ENCODE measurements around the gene ROS1. TPM values are rescaled to one million over a fixed set of nuclear protein-coding genes. Genes with fewer than 3 reads are reported as not detected.
"Not testable (repeated sequence)": the region's sequence is repeated elsewhere in the genome, so short reads cannot be mapped to it uniquely, and the experiment has no call there.

Gene ROS1
- total RNA-seq, 4 donors from 2014 or later: 0.18 to 0.94 (median 0.47) TPM; not detected in 1

DNA sequence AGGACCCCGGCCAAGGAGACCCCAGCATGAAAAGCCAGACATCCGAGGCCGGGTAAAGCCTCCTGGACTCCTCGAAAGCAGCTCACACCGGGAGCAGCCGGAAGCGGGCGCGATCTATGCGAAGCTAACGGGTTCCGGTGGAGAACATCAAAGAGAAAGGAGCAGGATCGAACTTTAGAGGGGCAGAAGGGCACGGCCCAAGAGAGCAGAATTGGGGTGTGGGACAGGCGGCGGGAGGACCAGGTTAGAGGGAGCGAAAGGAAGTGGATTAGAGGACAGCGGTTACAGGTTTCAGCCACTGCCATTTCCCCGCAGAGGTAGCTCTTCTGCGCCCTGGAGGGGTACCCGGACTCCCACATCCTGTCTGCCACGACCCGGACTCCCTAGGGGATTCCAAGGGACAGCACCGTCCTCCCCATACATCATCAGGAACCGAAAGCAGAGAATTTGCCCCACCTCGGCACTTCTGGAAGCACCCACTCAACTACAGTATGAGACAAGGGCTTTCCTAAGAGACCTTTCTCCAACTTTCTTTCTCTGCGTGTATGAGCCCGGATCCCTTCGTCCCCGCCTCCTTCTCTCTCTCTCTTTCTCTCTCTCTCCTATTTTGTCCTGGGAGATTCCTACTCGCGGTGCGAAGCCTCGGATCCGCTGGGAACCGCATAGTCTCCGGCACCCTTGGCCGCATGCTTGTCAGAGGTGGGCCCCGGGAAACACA is 160.9 kb downstream of the ROS1 start:
- peaks cover 0 to 24% (median 3%) of the 10 kb centered on the region in 4 donors for H3K4me1 ChIP-seq
- H3K27ac ChIP-seq: no peak overlapping the region
- H3K9me3 ChIP-seq: no peaks in the 10 kb centered on the region
- no peaks in the 10 kb centered on the region for H3K36me3 ChIP-seq
- peak overlapping the region in 3 of 4 donors; percentile 10 to 38 (median 33) for H3K4me3 ChIP-seq
- H3K27me3 ChIP-seq: peaks cover 0 to 58% of the 10 kb centered on the region in 2 donors
- no peak for DNase-seq
- TF ChIP-seq, protein P1, sequence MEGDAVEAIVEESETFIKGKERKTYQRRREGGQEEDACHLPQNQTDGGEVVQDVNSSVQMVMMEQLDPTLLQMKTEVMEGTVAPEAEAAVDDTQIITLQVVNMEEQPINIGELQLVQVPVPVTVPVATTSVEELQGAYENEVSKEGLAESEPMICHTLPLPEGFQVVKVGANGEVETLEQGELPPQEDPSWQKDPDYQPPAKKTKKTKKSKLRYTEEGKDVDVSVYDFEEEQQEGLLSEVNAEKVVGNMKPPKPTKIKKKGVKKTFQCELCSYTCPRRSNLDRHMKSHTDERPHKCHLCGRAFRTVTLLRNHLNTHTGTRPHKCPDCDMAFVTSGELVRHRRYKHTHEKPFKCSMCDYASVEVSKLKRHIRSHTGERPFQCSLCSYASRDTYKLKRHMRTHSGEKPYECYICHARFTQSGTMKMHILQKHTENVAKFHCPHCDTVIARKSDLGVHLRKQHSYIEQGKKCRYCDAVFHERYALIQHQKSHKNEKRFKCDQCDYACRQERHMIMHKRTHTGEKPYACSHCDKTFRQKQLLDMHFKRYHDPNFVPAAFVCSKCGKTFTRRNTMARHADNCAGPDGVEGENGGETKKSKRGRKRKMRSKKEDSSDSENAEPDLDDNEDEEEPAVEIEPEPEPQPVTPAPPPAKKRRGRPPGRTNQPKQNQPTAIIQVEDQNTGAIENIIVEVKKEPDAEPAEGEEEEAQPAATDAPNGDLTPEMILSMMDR (IDR thresholded peaks at IDR 0.05): no peak
- no peak for TF ChIP-seq POLR2A (IDR thresholded peaks at IDR 0.05)

DNA sequence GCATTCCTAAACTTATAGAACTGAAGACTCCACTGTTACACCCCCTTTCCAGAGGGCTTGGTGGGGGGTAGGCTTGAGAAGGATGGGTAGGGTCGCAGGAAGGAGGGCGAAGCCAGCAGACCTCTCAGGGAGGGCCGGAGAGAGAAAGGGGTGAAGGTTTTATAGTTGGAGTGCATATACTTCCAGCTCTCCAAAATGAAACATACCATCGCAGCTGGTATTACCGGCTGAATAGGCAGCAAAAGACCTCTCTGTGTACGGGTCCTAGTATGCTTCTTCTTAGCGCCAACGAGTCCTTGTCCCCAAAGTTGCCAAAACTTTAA is 161.4 kb downstream of the ROS1 start:
- H3K36me3 ChIP-seq: no peaks in the 10 kb centered on the region
- H3K27me3 ChIP-seq: peaks cover 0 to 52% of the 10 kb centered on the region in 2 donors
- no peak for TF ChIP-seq POLR2A (IDR thresholded peaks at IDR 0.05)
- TF ChIP-seq, protein P1 (IDR thresholded peaks at IDR 0.05): no peak
- H3K9me3 ChIP-seq: no peaks in the 10 kb centered on the region
- DNase-seq: no peak
- peaks cover 0 to 23% (median 3%) of the 10 kb centered on the region in 4 donors for H3K4me1 ChIP-seq
- peak overlapping the region in 2 of 4 donors; percentile 33 to 38 for H3K4me3 ChIP-seq
- H3K27ac ChIP-seq: no peak overlapping the region

DNA sequence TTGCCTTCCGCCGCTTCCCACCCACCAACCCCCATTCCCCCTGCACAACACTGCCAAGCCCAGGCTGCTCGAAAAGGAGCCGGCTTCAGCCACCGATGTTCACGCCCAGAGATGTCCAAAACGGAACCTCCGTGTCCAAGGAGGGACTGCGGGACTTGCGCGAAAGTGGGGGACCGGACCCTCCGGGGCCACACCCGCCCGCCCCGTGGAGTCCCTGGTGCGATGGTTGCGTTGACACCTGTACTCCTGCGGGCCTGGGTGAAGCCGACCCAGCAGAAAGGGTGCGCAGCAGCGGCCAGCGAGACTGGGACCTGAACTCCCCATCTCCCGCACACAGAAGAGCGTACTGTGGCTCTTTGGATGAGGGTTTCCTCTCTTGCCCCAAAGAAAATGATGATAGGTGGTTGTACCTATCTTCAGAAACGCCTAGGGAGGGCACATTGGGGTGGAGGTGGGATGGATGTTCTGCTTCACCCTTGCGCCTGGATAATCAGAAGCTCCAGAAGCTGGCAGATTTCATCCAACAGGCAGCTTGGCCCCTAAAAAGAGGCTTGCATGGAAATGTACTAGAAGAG is 162.3 kb downstream of the ROS1 start:
- no peak overlapping the region for H3K4me3 ChIP-seq
- TF ChIP-seq, protein P1 (IDR thresholded peaks at IDR 0.05): no peak
- no peak for TF ChIP-seq POLR2A (IDR thresholded peaks at IDR 0.05)
- peaks cover 0 to 23% (median 3%) of the 10 kb centered on the region in 4 donors for H3K4me1 ChIP-seq
- peaks cover 0 to 44% of the 10 kb centered on the region in 2 donors for H3K27me3 ChIP-seq
- H3K9me3 ChIP-seq: no peaks in the 10 kb centered on the region
- no peaks in the 10 kb centered on the region for H3K36me3 ChIP-seq
- DNase-seq: no peak
- no peak overlapping the region for H3K27ac ChIP-seq

DNA sequence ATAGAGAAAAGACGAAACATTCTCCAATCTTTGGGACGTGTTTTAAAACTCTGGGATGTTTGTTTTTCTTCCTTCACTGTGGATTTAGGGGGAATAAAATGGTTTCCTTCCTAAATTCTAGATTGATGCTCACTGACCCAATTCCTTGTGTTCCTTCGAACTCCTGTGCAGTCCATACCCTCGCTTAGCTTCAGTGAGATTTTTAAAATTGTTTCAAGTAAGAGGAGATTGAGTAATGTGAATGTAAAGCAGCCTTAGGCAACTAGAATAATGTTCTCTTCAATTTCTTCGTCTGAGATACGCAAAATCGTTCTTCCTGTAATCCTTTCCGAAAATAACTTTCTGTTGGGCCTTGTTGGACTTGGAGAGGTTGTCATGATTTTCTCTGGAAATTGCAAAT is 162.9 kb downstream of the ROS1 start:
- H3K4me1 ChIP-seq: peaks cover 0 to 23% (median 3%) of the 10 kb centered on the region in 4 donors
- no peak overlapping the region for H3K27ac ChIP-seq
- no peak for DNase-seq
- H3K27me3 ChIP-seq: peaks cover 0 to 39% of the 10 kb centered on the region in 2 donors
- TF ChIP-seq, protein P1 (IDR thresholded peaks at IDR 0.05): no peak
- TF ChIP-seq POLR2A (IDR thresholded peaks at IDR 0.05): no peak
- H3K36me3 ChIP-seq: no peaks in the 10 kb centered on the region
- no peaks in the 10 kb centered on the region for H3K9me3 ChIP-seq
- H3K4me3 ChIP-seq: no peak overlapping the region

DNA sequence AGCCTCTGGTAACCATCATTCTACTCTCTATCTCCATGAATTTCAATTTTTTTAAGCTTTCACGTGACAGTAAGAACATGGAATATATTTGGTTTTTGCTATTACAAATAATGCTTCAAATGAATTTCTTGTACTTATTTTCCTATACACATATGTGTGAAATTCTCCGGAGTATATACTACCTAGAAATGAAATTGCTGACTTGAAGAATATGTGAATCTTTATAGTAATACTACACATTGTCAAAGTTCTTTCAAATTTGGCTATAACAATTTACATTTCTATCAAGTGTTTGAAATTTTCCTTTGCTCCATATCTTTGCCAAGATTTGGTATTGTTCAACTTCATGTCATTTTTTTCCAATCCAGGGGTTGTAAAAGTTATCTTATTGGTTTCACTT is 172.0 kb downstream of the ROS1 start:
- Histone ChIP-seq H3K27ac (no peak overlapping the region), H3K36me3 (no peaks in the 10 kb centered on the region), H3K27me3 (no peaks in the 10 kb centered on the region), H3K9me3 (no peaks in the 10 kb centered on the region), H3K4me3 (no peak overlapping the region), H3K4me1 (no peaks in the 10 kb centered on the region)
- TF ChIP-seq, protein P1 (IDR thresholded peaks at IDR 0.05): no peak
- no peak for TF ChIP-seq POLR2A (IDR thresholded peaks at IDR 0.05)
- DNase-seq: no peak

DNA sequence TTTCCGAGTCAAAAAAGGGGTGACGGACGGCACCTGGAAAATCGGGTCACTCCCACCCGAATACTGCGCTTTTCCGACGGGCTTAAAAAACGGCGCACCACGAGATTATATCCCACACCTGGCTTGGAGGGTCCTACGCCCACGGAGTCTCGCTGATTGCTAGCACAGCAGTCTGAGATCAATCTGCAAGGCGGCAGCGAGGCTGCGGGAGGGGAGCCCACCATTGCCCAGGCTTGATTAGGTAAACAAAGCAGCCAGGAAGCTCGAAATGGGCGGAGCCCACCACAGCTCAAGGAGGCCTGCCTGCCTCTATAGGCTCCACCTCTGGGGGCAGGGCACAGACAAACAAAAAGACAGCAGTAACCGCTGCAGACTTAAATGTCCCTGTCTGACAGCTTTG is 180.8 kb downstream of the ROS1 start:
- H3K9me3 ChIP-seq, H3K27ac ChIP-seq, DNase-seq, H3K27me3 ChIP-seq, H3K4me1 ChIP-seq, H3K4me3 ChIP-seq, H3K36me3 ChIP-seq: not testable (repeated sequence)

DNA sequence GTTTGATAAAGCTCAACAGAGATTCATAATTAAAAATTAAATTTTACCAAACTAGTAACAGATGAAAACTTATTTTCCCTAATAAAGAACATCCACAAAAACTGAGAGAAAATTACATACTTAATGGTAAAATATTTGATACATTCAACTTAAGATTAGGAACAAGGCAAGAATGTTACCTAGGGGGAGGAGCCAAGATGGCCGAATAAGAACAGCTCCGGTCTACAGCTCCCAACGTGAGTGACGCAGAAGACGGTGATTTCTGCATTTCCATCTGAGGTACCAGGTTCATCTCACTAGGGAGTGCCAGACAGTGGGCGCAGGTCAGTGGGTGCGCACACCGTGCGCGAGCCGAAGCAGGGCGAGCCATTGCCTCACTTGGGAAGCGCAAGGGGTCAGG is 181.2 kb downstream of the ROS1 start:
- not testable (repeated sequence) for DNase-seq, H3K27ac ChIP-seq, H3K27me3 ChIP-seq, H3K9me3 ChIP-seq, H3K36me3 ChIP-seq, H3K4me3 ChIP-seq, H3K4me1 ChIP-seq
